Pancreas (tissue), 10 donors: ENCODE measurements around the gene PDCD1. TPM values are rescaled to one million over a fixed set of nuclear protein-coding genes. Genes with fewer than 3 reads are reported as not detected.

ENCODE experiments used
- ATAC-seq, 4 donors: fragments of 200-7000 bp; cut with Tn5 transposase; one replicate each; pipeline versions ENCODE4 v1.8.0 to v1.9.1; 2020; ENCODE audit warnings: mild to moderate bottlenecking in 4 of 4, moderate library complexity in 4 of 4
- DNase-seq, 6 donors: peaks; one replicate each; pipeline ENCODE4 v3.0.0-alpha.2; 2020
- FAIRE-seq: peaks from 2 replicates; lab custom pipeline; 2012; peaks lifted over from hg19 to GRCh38; lab: Jason Lieb, UNC
- H3K27ac ChIP-seq, 4 donors: fragments of 200-600 bp; sonication (generic); 1 replicate in 3 of 4; 2 replicates in 1 of 4; pipeline versions ENCODE4 v1.5.0 to v1.8.0; 2020
- H3K27me3 ChIP-seq, 4 donors: fragments of 200-600 bp; one replicate each; pipeline ENCODE4 v1.8.0; 2021
- H3K36me3 ChIP-seq, 3 donors: fragments of 200-600 bp; sonication (generic) in 1 of 3; one replicate each; pipeline versions ENCODE4 v1.5.0 to v1.8.0; 2020 to 2021
- H3K4me1 ChIP-seq, 3 donors: fragments of 200-600 bp; one replicate each; pipeline ENCODE4 v1.8.0; 2021
- H3K4me3 ChIP-seq, 4 donors: fragments of 200-600 bp; sonication (generic) in 2 of 4; one replicate each; pipeline versions ENCODE4 v1.5.0 to v1.8.0; 2020 to 2021
- H3K9me3 ChIP-seq, 4 donors: fragments of 200-600 bp; one replicate each; pipeline ENCODE4 v1.8.0; 2021
- CTCF ChIP-seq, 4 donors: fragments of 200-600 bp; sonication (generic) in 3 of 4; IDR thresholded peaks; one replicate each; pipeline versions ENCODE4 v1.5.0 to v1.8.0; 2021; ENCODE audit warnings: antibody characterized with exemption in 4 of 4
- WGBS, 2 donors: extraction: QIAGEN DNeasy Blood & Tissue Kit; methylation state at CpG; one replicate each; pipeline ENCODE4 v1.1.7; 2013; 5-methylcytosine and 5-hydroxymethylcytosine counted together
- intact Hi-C, 3 donors: fragments of 100-400 bp; cut with DNase I; formaldehyde crosslinking; loops; one replicate each; pipeline versions ENCODE4 v1.11.1 to v1.14.2; 2022
- polyA plus RNA-seq, 2 donors: library from polyadenylated mRNA; stranded (reverse); fragments of 200-250 nt; gene quantifications; one replicate each; pipeline ENCODE4 v1.2.3, GENCODE V29; 2013
- total RNA-seq, 6 donors: library from RNA; stranded (reverse); fragmentation: NEBNext Ultra II Directional in 4 of 6; extraction: Animal tissue kit (Norgen Biotek cat#: 25700) in 4 of 6; gene quantifications; one replicate each; pipeline versions ENCODE4 v1.2.1 to v1.2.4, GENCODE V29; 2021 to 2023
- donor health status: healthy with polysubstance abuse.
- donor health status: DM: no; HTN: no; CAD: no; lungs with moderate emphysema.
- donor health status: DM: no; HTN: no; CAD: no.
- donor health status: control.
- donor health status: control.
- donor health status: Bipolar disorder and iron deficiency.
- donor health status: DM: yes; HTN: yes; CAD: no.
- donor health status: DM: no; HTN: no; CAD: no.
- donor health status: DM: no; HTN: no; CAD: no.
- donor health status: DM: yes; HTN: yes; CAD: no.

PDCD1 gene
- total and polyA plus RNA-seq, 8 donors = 0.09 to 0.63 (median 0.23) TPM; not detected in 1

- Histone ChIP-seq H3K27ac (peak overlapping the region; percentile 73 to 93 (median 88)), H3K9me3 (no peaks in the 10 kb centered on the region), H3K27me3 (no peaks in the 10 kb centered on the region), H3K4me1 (peaks cover 50 to 66% (median 53%) of the 10 kb centered on the region in 3 donors), H3K36me3 (no peaks in the 10 kb centered on the region), H3K4me3 (peak overlapping the region in 1 of 4 donors; percentile 6)
- ATAC-seq (no peak), FAIRE-seq (no peak), DNase-seq (no peak)
- no peak for TF ChIP-seq CTCF (IDR thresholded peaks at IDR 0.05)
- intact Hi-C loops = no loop called here
- 21 to 49% methylated on average over 3 of the region's 3 CpGs for WGBS, 2 donors
Measured at GRCh38 chr2:241891988-241892298, 33.2 kb upstream of the PDCD1 start.

- 42 to 44% methylated on average over 27 of the region's 27 CpGs for WGBS, 2 donors
Measured at GRCh38 chr2:241891315-241891987, 32.8 kb upstream of the PDCD1 start.

GRCh38 chr2:241890524-241891235, 32.0 kb upstream of the PDCD1 start:
- H3K9me3 ChIP-seq = no peaks in the 10 kb centered on the region
- H3K4me1 ChIP-seq = peaks cover 48 to 61% (median 49%) of the 10 kb centered on the region in 3 donors
- ATAC-seq (peak; percentile 29 to 58 (median 56)), DNase-seq (peak; percentile 68 to 90 (median 81)), FAIRE-seq (no peak)
- intact Hi-C loops = no loop called here
- H3K4me3 ChIP-seq = no peak overlapping the region
- H3K27me3 ChIP-seq = no peaks in the 10 kb centered on the region
- no peak for TF ChIP-seq CTCF (IDR thresholded peaks at IDR 0.05)
- no peaks in the 10 kb centered on the region for H3K36me3 ChIP-seq
- peak overlapping the region; percentile 73 to 93 (median 88) for H3K27ac ChIP-seq
- 36 to 37% methylated on average over 28 to 29 of the region's 29 CpGs for WGBS, 2 donors

More at GRCh38 chr2:241891315-241891987, 32.8 kb upstream of the PDCD1 start:
- FAIRE-seq (no peak), ATAC-seq (peak; percentile 44 to 63 (median 62)), DNase-seq (peak; percentile 65 to 91 (median 79))
- peak overlapping the region; percentile 73 to 93 (median 88) for H3K27ac ChIP-seq
- TF ChIP-seq CTCF (IDR thresholded peaks at IDR 0.05) = no peak
- no peaks in the 10 kb centered on the region for H3K36me3 ChIP-seq
- no peaks in the 10 kb centered on the region for H3K27me3 ChIP-seq
- H3K4me3 ChIP-seq = peak overlapping the region in 1 of 4 donors; percentile 6
- H3K9me3 ChIP-seq = no peaks in the 10 kb centered on the region
- intact Hi-C loops = no loop called here
- peaks cover 48 to 66% (median 53%) of the 10 kb centered on the region in 3 donors for H3K4me1 ChIP-seq

- DNase-seq = peak in 2 of 6 donors; percentile 13 to 17
- no peak overlapping the region for H3K4me3 ChIP-seq
- 60 to 83% methylated on average over 5 of the region's 6 CpGs for WGBS, 2 donors
- H3K27ac ChIP-seq = no peak overlapping the region
- no peak for FAIRE-seq
- ATAC-seq = no peak
- H3K4me1 ChIP-seq = peaks cover 35 to 44% (median 39%) of the 10 kb centered on the region in 3 donors
- no peaks in the 10 kb centered on the region for H3K36me3 ChIP-seq
- no peaks in the 10 kb centered on the region for H3K27me3 ChIP-seq
- H3K9me3 ChIP-seq = no peaks in the 10 kb centered on the region
- TF ChIP-seq CTCF (IDR thresholded peaks at IDR 0.05) = no peak
- intact Hi-C loops = no loop called here
Measured at GRCh38 chr2:241888641-241889040, 29.9 kb upstream of the PDCD1 start.
